Neural crest cell (in vitro differentiated cells): ENCODE measurements around the gene TMEM87B. TPM values are rescaled to one million over a fixed set of nuclear protein-coding genes. Genes with fewer than 3 reads are reported as not detected.

Experiments used
- DNase-seq: peaks from one replicate; pipeline ENCODE4 v3.0.0; 2021; ENCODE audit warnings: low read depth, mixed read lengths, low spot score
- H3K27ac Mint-ChIP-seq: one replicate; pipeline ENCODE4 v1.8.0; 2021; ENCODE audit warnings: mild to moderate bottlenecking, mixed read lengths; ENCODE audit not compliant: unreplicated experiment
- H3K27me3 Mint-ChIP-seq: 2 replicates; pipeline ENCODE4 v1.8.0; 2021; ENCODE audit warnings: low read depth, mild to moderate bottlenecking, mixed read lengths
- H3K36me3 Mint-ChIP-seq: 2 replicates; pipeline ENCODE4 v1.8.0; 2021; ENCODE audit warnings: low read depth, mild to moderate bottlenecking, mixed read lengths
- H3K4me1 Mint-ChIP-seq: 2 replicates; pipeline ENCODE4 v1.8.0; 2021; ENCODE audit warnings: mixed read lengths
- H3K4me3 Mint-ChIP-seq: one replicate; pipeline ENCODE4 v1.8.0; 2021; ENCODE audit warnings: mild to moderate bottlenecking, mixed read lengths
- H3K9me3 Mint-ChIP-seq: 2 replicates; pipeline ENCODE4 v1.8.0; 2021; ENCODE audit warnings: mixed read lengths
- total RNA-seq: library from RNA; stranded (reverse); gene quantifications from 2 replicates; pipeline ENCODE4 v1.2.1, GENCODE V29; 2021
- TF ChIP-seq, protein P1 (sequence below): fragments of 200-600 bp; sonication (generic); conservative IDR thresholded peaks from 2 replicates; pipeline ENCODE4 v1.5.0; 2021; ENCODE audit warnings: antibody characterized with exemption, mild to moderate bottlenecking

Gene TMEM87B
- total RNA-seq, 1 donor from 2014 or later: 6.2 TPM

GRCh38 chr2:112024896-112025491, 30.1 kb upstream of the TMEM87B start:
- Mint-ChIP-seq H3K4me1 (peaks cover 15% of the 10 kb centered on the region), H3K27me3 (no peaks in the 10 kb centered on the region), H3K27ac (no peak overlapping the region), H3K4me3 (no peak overlapping the region), H3K9me3 (no peaks in the 10 kb centered on the region), H3K36me3 (no peaks in the 10 kb centered on the region)
- TF ChIP-seq, protein P1, sequence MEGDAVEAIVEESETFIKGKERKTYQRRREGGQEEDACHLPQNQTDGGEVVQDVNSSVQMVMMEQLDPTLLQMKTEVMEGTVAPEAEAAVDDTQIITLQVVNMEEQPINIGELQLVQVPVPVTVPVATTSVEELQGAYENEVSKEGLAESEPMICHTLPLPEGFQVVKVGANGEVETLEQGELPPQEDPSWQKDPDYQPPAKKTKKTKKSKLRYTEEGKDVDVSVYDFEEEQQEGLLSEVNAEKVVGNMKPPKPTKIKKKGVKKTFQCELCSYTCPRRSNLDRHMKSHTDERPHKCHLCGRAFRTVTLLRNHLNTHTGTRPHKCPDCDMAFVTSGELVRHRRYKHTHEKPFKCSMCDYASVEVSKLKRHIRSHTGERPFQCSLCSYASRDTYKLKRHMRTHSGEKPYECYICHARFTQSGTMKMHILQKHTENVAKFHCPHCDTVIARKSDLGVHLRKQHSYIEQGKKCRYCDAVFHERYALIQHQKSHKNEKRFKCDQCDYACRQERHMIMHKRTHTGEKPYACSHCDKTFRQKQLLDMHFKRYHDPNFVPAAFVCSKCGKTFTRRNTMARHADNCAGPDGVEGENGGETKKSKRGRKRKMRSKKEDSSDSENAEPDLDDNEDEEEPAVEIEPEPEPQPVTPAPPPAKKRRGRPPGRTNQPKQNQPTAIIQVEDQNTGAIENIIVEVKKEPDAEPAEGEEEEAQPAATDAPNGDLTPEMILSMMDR: no peak
- no peak for DNase-seq

GRCh38 chr2:112026509-112026908, 28.6 kb upstream of the TMEM87B start:
- no peak overlapping the region for H3K27ac Mint-ChIP-seq
- no peak for DNase-seq
- TF ChIP-seq, protein P1: no peak

GRCh38 chr2:112027767-112028166, 27.3 kb upstream of the TMEM87B start:
- TF ChIP-seq, protein P1: no peak
- H3K9me3 Mint-ChIP-seq: no peaks in the 10 kb centered on the region
- peaks cover 10% of the 10 kb centered on the region for H3K4me1 Mint-ChIP-seq
- H3K36me3 Mint-ChIP-seq: no peaks in the 10 kb centered on the region
- DNase-seq: no peak
- H3K4me3 Mint-ChIP-seq: no peak overlapping the region
- no peaks in the 10 kb centered on the region for H3K27me3 Mint-ChIP-seq
- no peak overlapping the region for H3K27ac Mint-ChIP-seq

More at GRCh38 chr2:112026509-112026908, 28.6 kb upstream of the TMEM87B start:
- no peaks in the 10 kb centered on the region for H3K36me3 Mint-ChIP-seq
- no peaks in the 10 kb centered on the region for H3K27me3 Mint-ChIP-seq
- no peak overlapping the region for H3K4me3 Mint-ChIP-seq
- H3K9me3 Mint-ChIP-seq: no peaks in the 10 kb centered on the region
- peaks cover 9% of the 10 kb centered on the region for H3K4me1 Mint-ChIP-seq

DNA sequence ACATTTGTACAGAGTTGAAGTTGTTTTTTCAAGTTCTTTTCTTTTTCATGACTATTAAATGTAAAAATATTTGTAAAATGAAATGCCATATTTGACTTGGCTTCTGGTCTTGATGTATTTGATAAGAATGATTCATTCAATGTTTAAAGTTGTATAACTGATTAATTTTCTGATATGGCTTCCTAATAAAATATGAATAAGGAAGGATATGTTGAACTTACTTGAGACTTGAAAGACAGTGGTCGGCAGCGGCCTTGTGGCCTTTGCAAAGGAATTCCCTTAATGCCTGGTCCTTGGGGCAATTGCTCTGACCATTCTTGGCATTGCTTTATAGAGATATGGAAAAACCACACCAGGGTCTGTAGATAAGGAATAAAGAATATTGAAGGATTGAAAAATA, 25.9 kb upstream of the TMEM87B start:
- H3K36me3 Mint-ChIP-seq: no peaks in the 10 kb centered on the region
- no peaks in the 10 kb centered on the region for H3K27me3 Mint-ChIP-seq
- TF ChIP-seq, protein P1: no peak
- H3K4me1 Mint-ChIP-seq: peaks cover 10% of the 10 kb centered on the region
- no peak overlapping the region for H3K27ac Mint-ChIP-seq
- no peak overlapping the region for H3K4me3 Mint-ChIP-seq
- no peak for DNase-seq
- no peaks in the 10 kb centered on the region for H3K9me3 Mint-ChIP-seq

DNA sequence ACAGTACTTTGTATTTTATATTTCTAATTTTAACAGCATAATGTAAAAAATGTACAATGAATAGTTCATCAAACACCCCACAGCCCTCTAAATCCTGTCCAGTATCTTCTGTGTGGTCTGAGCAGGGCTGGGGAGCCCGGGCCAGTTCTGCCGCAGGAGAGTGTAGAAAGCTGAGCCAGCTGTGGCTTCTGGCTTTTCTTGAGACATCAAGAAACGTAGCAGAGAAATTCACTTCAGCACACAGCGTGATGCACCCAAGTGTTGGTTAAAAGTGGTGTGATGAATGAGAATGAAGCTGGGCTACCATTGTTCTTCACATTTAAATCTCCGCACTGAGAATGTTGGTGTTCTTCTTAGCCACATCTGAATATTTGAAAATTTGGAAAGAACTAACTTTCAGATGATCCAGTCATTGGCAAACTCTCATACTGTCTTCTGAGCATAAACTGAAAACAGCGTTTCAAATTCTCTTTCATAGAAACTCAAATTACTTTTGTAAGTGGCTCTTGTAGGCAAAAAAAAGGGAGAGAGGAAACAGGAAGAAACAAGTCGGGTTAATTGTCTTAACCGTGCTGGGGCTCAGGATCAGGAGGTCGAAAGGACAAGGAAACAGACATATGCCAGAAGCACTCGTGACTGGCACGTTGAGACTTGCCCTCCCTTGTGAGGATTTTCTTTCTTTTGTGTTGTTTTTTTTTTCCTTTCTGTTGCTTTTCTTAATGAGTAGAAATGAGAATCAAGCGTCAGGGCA, 23.4 kb upstream of the TMEM87B start:
- Mint-ChIP-seq H3K4me3 (no peak overlapping the region), H3K27me3 (no peaks in the 10 kb centered on the region), H3K36me3 (no peaks in the 10 kb centered on the region), H3K27ac (no peak overlapping the region), H3K4me1 (peaks cover 10% of the 10 kb centered on the region), H3K9me3 (no peaks in the 10 kb centered on the region)
- no peak for DNase-seq
- TF ChIP-seq, protein P1: no peak
